SU-DHL-6 (cell line): ENCODE data around the gene ZAR1L.

Experiments used
- EZH2phosphoT487 ChIP-seq: fragments of 200-600 bp; sonication (generic), shearing (Covaris generic); conservative IDR thresholded peaks from 2 replicates; pipeline ENCODE4 v1.6.1; 2018; ENCODE audit warnings: mild to moderate bottlenecking, antibody characterized with exemption, low read length, moderate library complexity, mixed read lengths
- TF ChIP-seq, protein P1 (sequence below): fragments of 200-600 bp; sonication (generic); IDR thresholded peaks from one replicate; pipeline ENCODE4 v1.5.1; 2017; ENCODE audit warnings: antibody characterized with exemption, mild to moderate bottlenecking, low read length, moderate library complexity; ENCODE audit not compliant: insufficient read depth, poor library complexity, severe bottlenecking

DNA sequence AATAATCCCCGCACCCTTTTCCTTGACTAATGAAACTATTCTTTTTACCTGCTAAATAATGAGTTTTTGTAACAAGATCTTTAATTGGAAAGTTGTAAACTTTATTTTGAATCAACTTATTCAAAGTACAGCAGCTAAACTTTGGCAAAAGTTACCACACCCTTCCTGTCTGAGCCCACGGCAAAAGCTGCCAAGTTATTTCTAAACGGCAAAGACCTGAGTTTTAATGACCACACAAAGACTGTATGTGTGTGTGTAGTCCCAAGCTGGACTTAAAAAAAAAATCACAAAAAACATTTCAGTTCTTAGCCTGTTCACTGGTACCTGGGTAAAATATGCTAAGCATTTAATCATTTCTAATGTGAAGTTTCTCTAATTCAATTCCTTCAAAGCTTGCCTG is 60.7 kb downstream of the ZAR1L start:
- TF ChIP-seq, protein P1, sequence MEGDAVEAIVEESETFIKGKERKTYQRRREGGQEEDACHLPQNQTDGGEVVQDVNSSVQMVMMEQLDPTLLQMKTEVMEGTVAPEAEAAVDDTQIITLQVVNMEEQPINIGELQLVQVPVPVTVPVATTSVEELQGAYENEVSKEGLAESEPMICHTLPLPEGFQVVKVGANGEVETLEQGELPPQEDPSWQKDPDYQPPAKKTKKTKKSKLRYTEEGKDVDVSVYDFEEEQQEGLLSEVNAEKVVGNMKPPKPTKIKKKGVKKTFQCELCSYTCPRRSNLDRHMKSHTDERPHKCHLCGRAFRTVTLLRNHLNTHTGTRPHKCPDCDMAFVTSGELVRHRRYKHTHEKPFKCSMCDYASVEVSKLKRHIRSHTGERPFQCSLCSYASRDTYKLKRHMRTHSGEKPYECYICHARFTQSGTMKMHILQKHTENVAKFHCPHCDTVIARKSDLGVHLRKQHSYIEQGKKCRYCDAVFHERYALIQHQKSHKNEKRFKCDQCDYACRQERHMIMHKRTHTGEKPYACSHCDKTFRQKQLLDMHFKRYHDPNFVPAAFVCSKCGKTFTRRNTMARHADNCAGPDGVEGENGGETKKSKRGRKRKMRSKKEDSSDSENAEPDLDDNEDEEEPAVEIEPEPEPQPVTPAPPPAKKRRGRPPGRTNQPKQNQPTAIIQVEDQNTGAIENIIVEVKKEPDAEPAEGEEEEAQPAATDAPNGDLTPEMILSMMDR: no peak
- no peak for TF ChIP-seq EZH2phosphoT487
